RWPE2 (cell line): ENCODE results near the gene CEP192.

ENCODE experiments used
- ATAC-seq: fragments of 200-7000 bp; cut with Tn5 transposase; 3 replicates; pipeline ENCODE4 v1.9.1; 2021; ENCODE audit warnings: low read depth
- DNase-seq: peaks from one replicate; pipeline ENCODE4 v3.0.0-alpha.2; 2020; ENCODE audit warnings: low spot score
- H3K27ac ChIP-seq: fragments of 450-650 bp; 2 replicates; pipeline ENCODE4 v1.5.1; 2017; ENCODE audit warnings: mild to moderate bottlenecking; ENCODE audit not compliant: poor library complexity, severe bottlenecking
- H3K27me3 ChIP-seq: fragments of 250-450 bp; sonication (Bioruptor Pico); 2 replicates; pipeline ENCODE4 v1.5.1; 2021; ENCODE audit warnings: mild to moderate bottlenecking, moderate library complexity; ENCODE audit not compliant: insufficient read depth, poor library complexity, severe bottlenecking
- H3K36me3 ChIP-seq: fragments of 250-450 bp; sonication (Bioruptor Pico); 2 replicates; pipeline ENCODE4 v1.5.1; 2020; ENCODE audit warnings: low read depth, mild to moderate bottlenecking, moderate library complexity
- H3K4me1 ChIP-seq: fragments of 250-450 bp; sonication (Bioruptor Pico); 2 replicates; pipeline ENCODE4 v1.5.1; 2021; ENCODE audit warnings: mild to moderate bottlenecking, moderate library complexity; ENCODE audit not compliant: insufficient read depth, poor library complexity, severe bottlenecking
- H3K4me3 ChIP-seq: fragments of 250-450 bp; sonication (Bioruptor Pico); 2 replicates; pipeline ENCODE4 v1.5.1; 2021; ENCODE audit warnings: mild to moderate bottlenecking, moderate library complexity; ENCODE audit not compliant: severe bottlenecking
- H3K9me3 ChIP-seq: fragments of 250-450 bp; sonication (Bioruptor Pico); 2 replicates; pipeline ENCODE4 v1.5.1; 2021; ENCODE audit warnings: mild to moderate bottlenecking, moderate library complexity; ENCODE audit not compliant: severe bottlenecking
- TF ChIP-seq, protein P1 (sequence below): fragments of 450-650 bp; IDR thresholded peaks from one replicate; pipeline ENCODE4 v1.5.1; 2017; ENCODE audit warnings: mild to moderate bottlenecking, moderate library complexity; ENCODE audit not compliant: poor library complexity, severe bottlenecking

The CEP192 gene

DNA sequence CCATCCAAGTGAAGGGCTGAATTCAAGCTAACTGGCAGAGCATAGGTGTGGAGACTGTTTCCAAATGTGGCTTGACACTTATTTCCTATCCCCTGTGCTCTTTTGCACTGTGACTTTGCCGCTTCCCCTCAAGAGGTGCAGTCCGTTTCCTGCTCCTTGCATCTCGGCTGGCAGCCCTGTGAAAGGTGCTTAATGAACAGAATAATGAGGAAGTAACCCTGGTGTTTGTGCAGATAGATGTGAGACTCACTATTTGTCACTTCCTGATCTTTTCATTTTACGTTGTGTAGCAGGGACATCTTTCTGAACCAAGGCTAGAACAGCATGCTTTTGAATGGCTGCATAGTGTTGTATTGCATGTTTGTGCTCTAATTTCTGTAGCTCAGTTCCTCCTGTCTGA is 60.8 kb downstream of the CEP192 start:
- no peak for DNase-seq
- H3K9me3 ChIP-seq = no peaks in the 10 kb centered on the region
- no peaks in the 10 kb centered on the region for H3K27me3 ChIP-seq
- TF ChIP-seq, protein P1, sequence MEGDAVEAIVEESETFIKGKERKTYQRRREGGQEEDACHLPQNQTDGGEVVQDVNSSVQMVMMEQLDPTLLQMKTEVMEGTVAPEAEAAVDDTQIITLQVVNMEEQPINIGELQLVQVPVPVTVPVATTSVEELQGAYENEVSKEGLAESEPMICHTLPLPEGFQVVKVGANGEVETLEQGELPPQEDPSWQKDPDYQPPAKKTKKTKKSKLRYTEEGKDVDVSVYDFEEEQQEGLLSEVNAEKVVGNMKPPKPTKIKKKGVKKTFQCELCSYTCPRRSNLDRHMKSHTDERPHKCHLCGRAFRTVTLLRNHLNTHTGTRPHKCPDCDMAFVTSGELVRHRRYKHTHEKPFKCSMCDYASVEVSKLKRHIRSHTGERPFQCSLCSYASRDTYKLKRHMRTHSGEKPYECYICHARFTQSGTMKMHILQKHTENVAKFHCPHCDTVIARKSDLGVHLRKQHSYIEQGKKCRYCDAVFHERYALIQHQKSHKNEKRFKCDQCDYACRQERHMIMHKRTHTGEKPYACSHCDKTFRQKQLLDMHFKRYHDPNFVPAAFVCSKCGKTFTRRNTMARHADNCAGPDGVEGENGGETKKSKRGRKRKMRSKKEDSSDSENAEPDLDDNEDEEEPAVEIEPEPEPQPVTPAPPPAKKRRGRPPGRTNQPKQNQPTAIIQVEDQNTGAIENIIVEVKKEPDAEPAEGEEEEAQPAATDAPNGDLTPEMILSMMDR = no peak
- peaks cover 93% of the 10 kb centered on the region for H3K36me3 ChIP-seq
- no peaks in the 10 kb centered on the region for H3K4me1 ChIP-seq
- no peak overlapping the region for H3K4me3 ChIP-seq
- ATAC-seq = no peak
- no peak overlapping the region for H3K27ac ChIP-seq

DNA sequence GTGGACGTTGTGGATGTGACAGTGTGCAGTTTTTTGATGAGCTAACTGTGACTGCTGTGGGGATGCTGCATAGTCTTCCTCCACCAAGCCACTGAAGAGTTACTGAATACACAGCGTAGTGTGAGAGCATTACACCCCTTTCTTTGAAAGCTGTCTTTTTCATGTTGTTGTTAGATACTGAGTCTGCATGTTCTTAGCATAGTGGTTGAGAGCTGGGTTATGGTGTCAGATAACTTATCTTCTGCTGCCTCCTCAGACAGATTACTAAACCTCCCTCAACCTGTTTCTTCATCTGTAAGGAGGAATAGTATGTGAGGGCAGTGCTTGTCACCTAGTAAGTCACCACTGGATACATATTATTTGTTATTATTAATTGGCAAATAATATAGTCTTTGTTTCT is 63.2 kb downstream of the CEP192 start:
- H3K27me3 ChIP-seq = no peaks in the 10 kb centered on the region
- H3K4me1 ChIP-seq = no peaks in the 10 kb centered on the region
- DNase-seq = no peak
- TF ChIP-seq, protein P1 = no peak
- no peak for ATAC-seq
- no peak overlapping the region for H3K4me3 ChIP-seq
- H3K36me3 ChIP-seq = peaks cover 90% of the 10 kb centered on the region
- H3K27ac ChIP-seq = no peak overlapping the region
- H3K9me3 ChIP-seq = no peaks in the 10 kb centered on the region

DNA sequence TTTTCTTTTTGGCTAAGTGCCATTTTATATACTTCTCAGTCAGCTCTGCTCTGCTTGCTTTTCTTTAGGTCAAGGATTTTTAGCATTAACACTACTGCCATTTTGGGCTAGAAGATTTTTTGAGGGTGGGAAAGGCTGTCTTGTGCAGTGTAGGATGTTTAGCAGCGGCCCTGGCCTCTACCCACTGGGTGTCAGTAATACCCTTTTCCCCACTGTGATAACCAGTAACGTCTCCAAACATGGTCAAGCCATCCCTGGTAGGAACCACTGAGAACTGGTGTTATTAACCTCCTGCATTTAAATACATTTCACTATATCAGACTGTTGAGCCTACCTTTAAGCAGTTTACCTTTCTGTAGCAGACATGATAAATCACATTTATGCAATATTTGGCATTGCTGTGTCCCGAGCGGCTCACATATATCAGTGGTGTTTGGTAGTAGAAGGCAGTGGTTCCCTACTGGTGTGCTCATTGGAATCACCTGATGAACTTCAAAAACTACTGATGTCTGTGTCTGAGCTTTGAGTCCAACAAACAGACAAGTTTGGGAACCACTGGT is 70.5 kb downstream of the CEP192 start:
- H3K36me3 ChIP-seq = peaks cover 72% of the 10 kb centered on the region
- H3K9me3 ChIP-seq = no peaks in the 10 kb centered on the region
- no peak overlapping the region for H3K27ac ChIP-seq
- no peaks in the 10 kb centered on the region for H3K4me1 ChIP-seq
- DNase-seq (no peak), ATAC-seq (no peak)
- no peaks in the 10 kb centered on the region for H3K27me3 ChIP-seq
- H3K4me3 ChIP-seq = no peak overlapping the region
- TF ChIP-seq, protein P1 = no peak

DNA sequence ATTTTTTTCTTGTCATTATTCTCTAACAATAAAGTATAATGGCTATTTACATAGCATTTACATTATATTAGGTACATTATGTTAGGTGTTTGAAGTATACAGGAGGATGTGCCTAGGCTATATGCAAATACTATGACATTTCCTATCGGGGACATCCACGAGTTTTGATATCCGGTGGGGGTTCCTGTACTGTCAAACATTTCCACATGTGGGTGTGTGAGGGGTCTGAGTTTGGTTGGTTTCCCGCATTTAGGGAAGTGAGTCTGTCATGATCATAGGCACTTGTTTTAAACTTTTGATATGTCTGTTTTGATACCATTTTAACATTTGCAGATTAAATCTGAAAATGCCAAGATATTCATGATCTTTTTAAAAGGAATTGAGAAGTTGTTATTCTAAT is 76.0 kb downstream of the CEP192 start:
- no peaks in the 10 kb centered on the region for H3K4me1 ChIP-seq
- H3K27me3 ChIP-seq = no peaks in the 10 kb centered on the region
- TF ChIP-seq, protein P1 = no peak
- DNase-seq = no peak
- no peak overlapping the region for H3K27ac ChIP-seq
- peaks cover 88% of the 10 kb centered on the region for H3K36me3 ChIP-seq
- H3K9me3 ChIP-seq = no peaks in the 10 kb centered on the region
- ATAC-seq = no peak
- H3K4me3 ChIP-seq = no peak overlapping the region

DNA sequence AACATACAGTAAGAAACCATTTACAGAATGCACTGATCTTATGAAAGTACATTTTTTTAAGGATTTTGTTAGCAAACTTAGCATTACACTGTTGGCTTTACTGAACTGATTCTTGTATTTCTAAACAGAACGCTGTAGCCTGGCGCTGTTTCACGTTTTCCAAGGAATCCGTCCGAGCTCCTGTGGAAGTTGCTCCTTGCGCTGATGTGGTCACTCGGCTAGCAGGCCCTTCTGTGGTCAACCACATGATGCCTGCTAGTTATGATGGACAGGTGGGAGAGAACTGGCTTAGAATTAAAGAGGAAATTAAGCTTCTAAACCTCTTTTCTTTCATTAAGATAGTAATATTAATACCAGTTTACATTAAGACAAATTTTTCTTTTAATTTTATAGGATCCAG is 76.8 kb downstream of the CEP192 start:
- Histone ChIP-seq H3K4me3 (no peak overlapping the region), H3K36me3 (peaks cover 88% of the 10 kb centered on the region), H3K9me3 (no peaks in the 10 kb centered on the region), H3K27ac (no peak overlapping the region), H3K27me3 (no peaks in the 10 kb centered on the region), H3K4me1 (no peaks in the 10 kb centered on the region)
- DNase-seq (no peak), ATAC-seq (no peak)
- TF ChIP-seq, protein P1 = no peak
